Natural killer cell (primary cell): ENCODE data around the gene MAX. TPM values are rescaled to one million over a fixed set of nuclear protein-coding genes. Genes with fewer than 3 reads are reported as not detected.

ENCODE experiments used
- ATAC-seq, 3 donors: fragments of 150-1000 bp in 2 of 3; fragments of 200-7000 bp in 1 of 3; cut with Tn5 transposase; 1 replicate in 1 of 3; 2 replicates in 2 of 3; pipeline ENCODE4 v1.10.0; 2021; ENCODE audit warnings: mild to moderate bottlenecking in 2 of 3, moderate library complexity in 2 of 3
- DNase-seq, 2 donors: peaks; one replicate each; pipeline versions ENCODE4 v3.0.0 to v3.0.0-alpha.2; 2013 to 2021; ENCODE audit warnings: mixed read lengths in 1 of 2
- H3K27ac ChIP-seq: one replicate; pipeline ENCODE4 v1.5.1; 2013; ENCODE audit warnings: mild to moderate bottlenecking, low read length
- H3K27me3 ChIP-seq: one replicate; pipeline ENCODE4 v1.6.1; 2013; ENCODE audit warnings: low read length; ENCODE audit not compliant: control insufficient read depth, insufficient read depth
- H3K36me3 ChIP-seq: one replicate; pipeline ENCODE4 v1.6.1; 2013; ENCODE audit warnings: low read length; ENCODE audit not compliant: control insufficient read depth, insufficient read depth
- H3K4me1 ChIP-seq: one replicate; pipeline ENCODE4 v1.6.1; 2013; ENCODE audit warnings: low read length; ENCODE audit not compliant: control insufficient read depth, insufficient read depth
- H3K4me3 ChIP-seq: one replicate; pipeline ENCODE4 v1.5.1; 2013; ENCODE audit warnings: low read length
- H3K9me3 ChIP-seq: one replicate; pipeline ENCODE4 v1.6.1; 2013; ENCODE audit warnings: low read length; ENCODE audit not compliant: control insufficient read depth, insufficient read depth
- H3K27ac Mint-ChIP-seq, 2 donors: one replicate each; pipeline ENCODE4 v1.8.0; 2022; ENCODE audit warnings: mild to moderate bottlenecking in 2 of 2, mixed read lengths in 2 of 2, moderate library complexity in 1 of 2
- H3K27me3 Mint-ChIP-seq, 2 donors: one replicate each; pipeline ENCODE4 v1.8.0; 2022; ENCODE audit warnings: low read depth in 2 of 2, mixed read lengths in 2 of 2
- H3K36me3 Mint-ChIP-seq: one replicate; pipeline ENCODE4 v1.8.0; 2022; ENCODE audit warnings: mixed read lengths
- H3K4me1 Mint-ChIP-seq, 2 donors: one replicate each; pipeline ENCODE4 v1.8.0; 2022; ENCODE audit warnings: mixed read lengths in 2 of 2
- H3K4me3 Mint-ChIP-seq: one replicate; pipeline ENCODE4 v1.8.0; 2022; ENCODE audit warnings: mild to moderate bottlenecking, moderate library complexity, mixed read lengths
- H3K9me3 Mint-ChIP-seq, 2 donors: one replicate each; pipeline ENCODE4 v1.8.0; 2022; ENCODE audit warnings: mixed read lengths in 2 of 2
- CTCF ChIP-seq: fragments of 200-600 bp; IDR thresholded peaks from one replicate; pipeline ENCODE4 v1.8.0; 2022; ENCODE audit warnings: antibody characterized with exemption
- WGBS: methylation state at CpG from one replicate; pipeline ENCODE4 v1.1.7; 2013; ENCODE audit warnings: missing lambda C conversion rate; ENCODE audit not compliant: insufficient coverage; 5-methylcytosine and 5-hydroxymethylcytosine counted together
- intact Hi-C: fragments of 100-400 bp; cut with micrococcal nuclease; formaldehyde crosslinking; loops from one replicate; pipeline ENCODE4 v1.14.2; 2022
- total RNA-seq, 4 donors: library from RNA; stranded (reverse); fragments of 120-200 nt in 1 of 4; gene quantifications; one replicate each; pipeline versions ENCODE4 v1.2.3 to v1.2.4, GENCODE V29; 2013 to 2022

MAX gene
- total RNA-seq, 3 donors from 2014 or later (not counting 1 experiment from before 2014, with no cell fraction given): 162 to 208 (median 191) TPM

- no peak overlapping the region for H3K27ac ChIP-seq
- DNase-seq (no peak), ATAC-seq (no peak)
- no peak for TF ChIP-seq CTCF
- H3K4me3 ChIP-seq: no peak overlapping the region
- Mint-ChIP-seq H3K4me1 (peaks cover 28 to 34% of the 10 kb centered on the region in 2 donors), H3K27me3 (no peaks in the 10 kb centered on the region), H3K9me3 (no peaks in the 10 kb centered on the region), H3K36me3 (no peaks in the 10 kb centered on the region), H3K4me3 (no peak overlapping the region), H3K27ac (peak overlapping the region in 1 of 2 donors; percentile 53)
- H3K27me3 ChIP-seq: no peaks in the 10 kb centered on the region
- H3K9me3 ChIP-seq: no peaks in the 10 kb centered on the region
- intact Hi-C loops: no loop called here
- peaks cover 5% of the 10 kb centered on the region for H3K4me1 ChIP-seq
- peaks cover 41% of the 10 kb centered on the region for H3K36me3 ChIP-seq
- WGBS: 94% methylated on average over 6 of the region's 6 CpGs
Measured at GRCh38 chr14:65072256-65072655, 30.1 kb downstream of the MAX start.

GRCh38 chr14:65071544-65071943 is 30.8 kb downstream of the MAX start:
- Mint-ChIP-seq H3K9me3 (no peaks in the 10 kb centered on the region), H3K36me3 (no peaks in the 10 kb centered on the region), H3K4me1 (peaks cover 28 to 30% of the 10 kb centered on the region in 2 donors), H3K27ac (no peak overlapping the region), H3K4me3 (no peak overlapping the region), H3K27me3 (no peaks in the 10 kb centered on the region)
- DNase-seq (no peak), ATAC-seq (no peak)
- Histone ChIP-seq H3K27me3 (no peaks in the 10 kb centered on the region), H3K36me3 (peaks cover 34% of the 10 kb centered on the region), H3K27ac (no peak overlapping the region), H3K4me1 (peaks cover 5% of the 10 kb centered on the region), H3K4me3 (no peak overlapping the region), H3K9me3 (no peaks in the 10 kb centered on the region)
- 100% methylated on average over 3 of the region's 3 CpGs for WGBS
- TF ChIP-seq CTCF: no peak
- intact Hi-C loops: no loop called here

GRCh38 chr14:65070471-65070976 is 31.8 kb downstream of the MAX start:
- peaks cover 32% of the 10 kb centered on the region for H3K36me3 ChIP-seq
- no peak overlapping the region for H3K27ac Mint-ChIP-seq
- no peaks in the 10 kb centered on the region for H3K27me3 Mint-ChIP-seq
- no peaks in the 10 kb centered on the region for H3K36me3 Mint-ChIP-seq
- H3K27ac ChIP-seq: no peak overlapping the region
- H3K4me1 Mint-ChIP-seq: peaks cover 23 to 24% of the 10 kb centered on the region in 2 donors
- no peak overlapping the region for H3K4me3 ChIP-seq
- peaks cover 5% of the 10 kb centered on the region for H3K4me1 ChIP-seq
- no peaks in the 10 kb centered on the region for H3K27me3 ChIP-seq
- no peak for ATAC-seq
- DNase-seq: no peak
- H3K9me3 ChIP-seq: no peaks in the 10 kb centered on the region
- 78% methylated on average over 12 of the region's 12 CpGs for WGBS
- no peak overlapping the region for H3K4me3 Mint-ChIP-seq
- no peaks in the 10 kb centered on the region for H3K9me3 Mint-ChIP-seq
- no peak for TF ChIP-seq CTCF
- intact Hi-C loops: no loop called here

GRCh38 chr14:65069874-65070413 is 32.4 kb downstream of the MAX start:
- H3K36me3 ChIP-seq: peaks cover 30% of the 10 kb centered on the region
- peaks cover 5% of the 10 kb centered on the region for H3K4me1 ChIP-seq
- DNase-seq (no peak), ATAC-seq (no peak)
- Mint-ChIP-seq H3K27me3 (no peaks in the 10 kb centered on the region), H3K9me3 (no peaks in the 10 kb centered on the region), H3K4me1 (peaks cover 17 to 18% of the 10 kb centered on the region in 2 donors), H3K27ac (no peak overlapping the region), H3K36me3 (no peaks in the 10 kb centered on the region), H3K4me3 (no peak overlapping the region)
- no peaks in the 10 kb centered on the region for H3K9me3 ChIP-seq
- intact Hi-C loops: no loop called here
- no peak overlapping the region for H3K27ac ChIP-seq
- H3K4me3 ChIP-seq: no peak overlapping the region
- 99% methylated on average over 5 of the region's 5 CpGs for WGBS
- no peaks in the 10 kb centered on the region for H3K27me3 ChIP-seq
- TF ChIP-seq CTCF: no peak
